OCI-LY3 (cell line): ENCODE data around the gene SOCS7.

Experiments
- H2AFZ ChIP-seq: fragments of 200-600, 300-600 bp; shearing (Covaris generic); 2 replicates; pipeline ENCODE4 v1.6.0; 2014; ENCODE audit warnings: antibody characterized with exemption, low read depth, low read length
- H3K27ac ChIP-seq: fragments of 200-600, 300-600 bp; sonication (generic); 2 replicates; pipeline ENCODE4 v1.5.1; 2014; ENCODE audit warnings: mild to moderate bottlenecking, low read length, moderate library complexity, mixed read lengths
- H3K27me3 ChIP-seq: fragments of 200-600, 300-600 bp; sonication (generic); 2 replicates; pipeline ENCODE4 v1.6.1; 2014; ENCODE audit warnings: low read depth, low read length, mixed read lengths
- H3K36me3 ChIP-seq: fragments of 200-600, 300-600 bp; sonication (generic); replicated peaks from 2 replicates; pipeline ENCODE3; 2014; ENCODE audit warnings: low read depth, low read length, mixed read lengths
- H3K4me1 ChIP-seq: fragments of 300-600, 200-600 bp; sonication (generic); 2 replicates; pipeline ENCODE4 v1.6.1; 2014; ENCODE audit warnings: low read length, mixed read lengths
- H3K4me2 ChIP-seq: fragments of 200-600, 300-600 bp; sonication (generic); 2 replicates; pipeline ENCODE4 v1.6.1; 2014; ENCODE audit warnings: low read length, mixed read lengths
- H3K4me3 ChIP-seq: fragments of 300-600, 200-600 bp; sonication (generic); 2 replicates; pipeline ENCODE4 v1.5.1; 2014; ENCODE audit warnings: antibody characterized with exemption, mild to moderate bottlenecking, low read length, moderate library complexity
- H3K79me2 ChIP-seq: fragments of 300-600, 200-600 bp; shearing (Covaris generic); 2 replicates; pipeline ENCODE4 v1.6.1; 2014; ENCODE audit warnings: mild to moderate bottlenecking, low read length, mixed read lengths
- H3K9ac ChIP-seq: fragments of 300-600, 200-600 bp; shearing (Covaris generic); 2 replicates; pipeline ENCODE4 v1.6.0; 2014; ENCODE audit warnings: mild to moderate bottlenecking, low read length, moderate library complexity
- H3K9me3 ChIP-seq: fragments of 200-600, 300-600 bp; shearing (Covaris generic); 2 replicates; pipeline ENCODE4 v1.6.1; 2014; ENCODE audit warnings: low read length, mixed read lengths; ENCODE audit not compliant: insufficient read depth
- H4K20me1 ChIP-seq: fragments of 200-600, 300-600 bp; sonication (generic); 2 replicates; pipeline ENCODE4 v1.6.1; 2016; ENCODE audit warnings: low read length, mixed read lengths; ENCODE audit not compliant: insufficient read depth
- EZH2phosphoT487 ChIP-seq: fragments of 200-600 bp; shearing (Covaris generic); IDR thresholded peaks from 2 replicates; pipeline ENCODE4 v1.6.1; 2018; ENCODE audit warnings: antibody characterized with exemption, mixed run types, low read depth
- TF ChIP-seq, protein P1 (sequence below): fragments of 200-600, 300-600 bp; sonication (generic); IDR thresholded peaks from 2 replicates; pipeline ENCODE4 v1.5.1; 2014; ENCODE audit warnings: antibody characterized with exemption, low read length, low read depth

The SOCS7 gene

GRCh38 chr17:38361694-38362465 is 10.2 kb downstream of the SOCS7 start:
- Histone ChIP-seq H3K4me2 (no peak overlapping the region), H3K4me3 (no peak overlapping the region), H3K36me3 (no peaks in the 10 kb centered on the region), H3K79me2 (peaks cover 21% of the 10 kb centered on the region), H3K9ac (no peak overlapping the region), H3K27ac (no peak overlapping the region), H2AFZ (no peak overlapping the region), H3K27me3 (no peaks in the 10 kb centered on the region), H4K20me1 (peaks cover 3% of the 10 kb centered on the region), H3K9me3 (no peaks in the 10 kb centered on the region), H3K4me1 (no peaks in the 10 kb centered on the region)
- TF ChIP-seq, protein P1, sequence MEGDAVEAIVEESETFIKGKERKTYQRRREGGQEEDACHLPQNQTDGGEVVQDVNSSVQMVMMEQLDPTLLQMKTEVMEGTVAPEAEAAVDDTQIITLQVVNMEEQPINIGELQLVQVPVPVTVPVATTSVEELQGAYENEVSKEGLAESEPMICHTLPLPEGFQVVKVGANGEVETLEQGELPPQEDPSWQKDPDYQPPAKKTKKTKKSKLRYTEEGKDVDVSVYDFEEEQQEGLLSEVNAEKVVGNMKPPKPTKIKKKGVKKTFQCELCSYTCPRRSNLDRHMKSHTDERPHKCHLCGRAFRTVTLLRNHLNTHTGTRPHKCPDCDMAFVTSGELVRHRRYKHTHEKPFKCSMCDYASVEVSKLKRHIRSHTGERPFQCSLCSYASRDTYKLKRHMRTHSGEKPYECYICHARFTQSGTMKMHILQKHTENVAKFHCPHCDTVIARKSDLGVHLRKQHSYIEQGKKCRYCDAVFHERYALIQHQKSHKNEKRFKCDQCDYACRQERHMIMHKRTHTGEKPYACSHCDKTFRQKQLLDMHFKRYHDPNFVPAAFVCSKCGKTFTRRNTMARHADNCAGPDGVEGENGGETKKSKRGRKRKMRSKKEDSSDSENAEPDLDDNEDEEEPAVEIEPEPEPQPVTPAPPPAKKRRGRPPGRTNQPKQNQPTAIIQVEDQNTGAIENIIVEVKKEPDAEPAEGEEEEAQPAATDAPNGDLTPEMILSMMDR = no peak
- TF ChIP-seq EZH2phosphoT487 = no peak

DNA sequence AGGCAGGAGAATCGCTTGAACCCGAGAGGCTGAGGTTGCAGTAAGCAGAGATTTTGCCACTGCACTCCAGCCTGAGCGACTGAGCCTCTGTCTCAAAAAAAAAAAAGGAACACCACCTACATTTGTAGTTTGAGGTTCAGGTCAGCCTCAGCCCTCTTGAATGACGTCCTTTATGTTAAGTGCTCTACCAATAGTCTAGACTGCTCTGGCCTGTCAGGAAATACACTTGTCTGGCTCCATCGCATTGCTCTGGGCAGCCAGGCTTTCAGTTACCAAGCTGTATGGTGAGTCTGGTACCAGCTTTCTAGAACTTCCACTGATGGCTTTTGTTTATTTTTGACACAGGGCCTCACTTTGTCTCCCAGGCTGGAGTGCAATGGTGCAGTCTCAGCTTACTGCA is 11.4 kb downstream of the SOCS7 start:
- H3K27ac ChIP-seq = no peak overlapping the region

DNA sequence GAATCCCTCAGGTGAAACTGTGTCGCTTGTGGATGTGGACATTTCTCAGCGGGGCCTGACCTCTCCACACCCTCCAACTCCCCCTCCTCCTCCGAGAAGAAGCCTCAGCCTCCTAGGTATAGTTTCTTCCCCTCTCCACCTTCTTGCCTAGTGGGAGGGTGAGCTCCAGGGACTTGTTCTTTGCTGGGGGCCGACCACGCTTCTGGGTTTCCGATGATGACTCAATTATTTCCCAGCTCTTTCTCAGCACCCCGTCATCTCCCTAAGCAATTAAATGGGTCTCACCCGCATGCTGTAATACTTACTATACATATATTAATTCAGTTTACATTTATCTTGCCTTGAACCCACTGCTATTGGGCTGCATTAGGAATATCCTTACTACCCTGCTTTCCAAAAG is 13.1 kb downstream of the SOCS7 start:
- H3K27me3 ChIP-seq = no peaks in the 10 kb centered on the region
- H3K4me2 ChIP-seq = no peak overlapping the region
- peaks cover 11% of the 10 kb centered on the region for H3K36me3 ChIP-seq
- H3K9me3 ChIP-seq = no peaks in the 10 kb centered on the region
- peaks cover 3% of the 10 kb centered on the region for H4K20me1 ChIP-seq
- H3K4me1 ChIP-seq = no peaks in the 10 kb centered on the region
- no peak for TF ChIP-seq EZH2phosphoT487
- TF ChIP-seq, protein P1 = no peak
- no peak overlapping the region for H3K4me3 ChIP-seq
- H3K27ac ChIP-seq = no peak overlapping the region
- H3K79me2 ChIP-seq = no peaks in the 10 kb centered on the region
- H2AFZ ChIP-seq = no peak overlapping the region
- no peak overlapping the region for H3K9ac ChIP-seq

More for the DNA sequence above, 11.4 kb downstream of the SOCS7 start:
- Histone ChIP-seq H4K20me1 (peaks cover 3% of the 10 kb centered on the region), H3K9ac (no peak overlapping the region), H3K27me3 (no peaks in the 10 kb centered on the region), H3K4me3 (no peak overlapping the region), H3K4me1 (no peaks in the 10 kb centered on the region), H3K79me2 (peaks cover 9% of the 10 kb centered on the region), H3K9me3 (no peaks in the 10 kb centered on the region), H3K4me2 (no peak overlapping the region), H3K36me3 (peaks cover 3% of the 10 kb centered on the region), H2AFZ (no peak overlapping the region)
- no peak for TF ChIP-seq EZH2phosphoT487
- TF ChIP-seq, protein P1 = no peak

DNA sequence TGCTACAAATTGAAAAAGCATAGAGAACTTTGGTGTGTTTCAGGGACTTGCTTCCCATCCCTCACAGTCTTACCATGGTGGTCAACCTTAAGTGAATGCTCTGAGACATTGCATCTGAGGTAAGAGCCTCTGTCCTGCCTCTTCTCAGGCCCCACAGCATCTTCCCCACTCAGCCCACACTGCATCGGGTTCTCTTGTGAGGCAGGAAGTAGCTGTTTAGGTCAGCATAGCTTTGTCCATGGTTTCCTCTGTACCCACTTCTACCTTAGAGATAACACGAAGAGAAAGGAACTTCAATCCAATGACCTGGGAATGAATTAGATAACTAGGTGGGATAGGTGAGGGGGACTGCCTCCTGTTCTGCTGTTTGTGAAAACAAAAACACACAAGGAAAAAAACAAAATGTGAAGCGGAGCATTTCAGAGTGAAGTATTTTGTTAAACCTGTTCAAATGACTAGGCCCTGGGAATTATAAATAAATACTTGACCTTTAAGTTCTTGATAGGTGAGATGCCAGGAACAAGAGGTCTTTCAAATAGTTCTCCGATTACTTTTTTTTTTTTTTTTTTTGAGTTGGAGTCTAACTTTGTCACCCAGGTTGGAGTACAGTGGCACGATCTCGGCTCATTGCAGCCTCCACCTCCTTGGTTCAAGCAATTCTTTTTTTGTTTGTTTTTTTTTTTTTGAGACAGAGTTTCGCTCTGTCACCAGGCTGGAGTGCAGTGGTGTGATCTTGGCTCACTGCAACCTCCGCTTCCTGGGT is 17.7 kb downstream of the SOCS7 start:
- H3K9me3 ChIP-seq = no peaks in the 10 kb centered on the region
- H4K20me1 ChIP-seq = no peaks in the 10 kb centered on the region
- H3K4me3 ChIP-seq = no peak overlapping the region
- H3K4me1 ChIP-seq = no peaks in the 10 kb centered on the region
- no peak overlapping the region for H2AFZ ChIP-seq
- no peaks in the 10 kb centered on the region for H3K79me2 ChIP-seq
- no peak overlapping the region for H3K4me2 ChIP-seq
- peaks cover 17% of the 10 kb centered on the region for H3K36me3 ChIP-seq
- TF ChIP-seq EZH2phosphoT487 = no peak
- TF ChIP-seq, protein P1 = no peak
- no peak overlapping the region for H3K27ac ChIP-seq
- no peaks in the 10 kb centered on the region for H3K27me3 ChIP-seq
- no peak overlapping the region for H3K9ac ChIP-seq
